DMS114 treated with DMSO at 0.1 percent for 48 hours (cell line): ENCODE measurements around the gene RASSF6.
A peak's percentile ranks its signal among the peaks of the same experiment; 100 is the strongest.
"Not testable (repeated sequence)": the region's sequence is repeated elsewhere in the genome, so short reads cannot be mapped to it uniquely, and the experiment has no call there.

Experiments used
- DNase-seq: peaks from one replicate; lab custom pipeline; 2025; ENCODE audit not compliant: unreplicated experiment; lab: John Stamatoyannopoulos, UW

RASSF6 gene, protein sequence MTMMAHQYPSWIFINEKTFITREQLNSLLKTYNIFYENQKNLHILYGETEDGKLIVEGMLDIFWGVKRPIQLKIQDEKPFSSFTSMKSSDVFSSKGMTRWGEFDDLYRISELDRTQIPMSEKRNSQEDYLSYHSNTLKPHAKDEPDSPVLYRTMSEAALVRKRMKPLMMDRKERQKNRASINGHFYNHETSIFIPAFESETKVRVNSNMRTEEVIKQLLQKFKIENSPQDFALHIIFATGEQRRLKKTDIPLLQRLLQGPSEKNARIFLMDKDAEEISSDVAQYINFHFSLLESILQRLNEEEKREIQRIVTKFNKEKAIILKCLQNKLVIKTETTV

GRCh38 chr4:73620115-73620792 lies at the start of gene RASSF6:
RASSF6 (minus strand) TSS chr4:73620436; CDS start chr4:73611795, 8,641 bp downstream.
- DNase-seq, result no peak

DNA sequence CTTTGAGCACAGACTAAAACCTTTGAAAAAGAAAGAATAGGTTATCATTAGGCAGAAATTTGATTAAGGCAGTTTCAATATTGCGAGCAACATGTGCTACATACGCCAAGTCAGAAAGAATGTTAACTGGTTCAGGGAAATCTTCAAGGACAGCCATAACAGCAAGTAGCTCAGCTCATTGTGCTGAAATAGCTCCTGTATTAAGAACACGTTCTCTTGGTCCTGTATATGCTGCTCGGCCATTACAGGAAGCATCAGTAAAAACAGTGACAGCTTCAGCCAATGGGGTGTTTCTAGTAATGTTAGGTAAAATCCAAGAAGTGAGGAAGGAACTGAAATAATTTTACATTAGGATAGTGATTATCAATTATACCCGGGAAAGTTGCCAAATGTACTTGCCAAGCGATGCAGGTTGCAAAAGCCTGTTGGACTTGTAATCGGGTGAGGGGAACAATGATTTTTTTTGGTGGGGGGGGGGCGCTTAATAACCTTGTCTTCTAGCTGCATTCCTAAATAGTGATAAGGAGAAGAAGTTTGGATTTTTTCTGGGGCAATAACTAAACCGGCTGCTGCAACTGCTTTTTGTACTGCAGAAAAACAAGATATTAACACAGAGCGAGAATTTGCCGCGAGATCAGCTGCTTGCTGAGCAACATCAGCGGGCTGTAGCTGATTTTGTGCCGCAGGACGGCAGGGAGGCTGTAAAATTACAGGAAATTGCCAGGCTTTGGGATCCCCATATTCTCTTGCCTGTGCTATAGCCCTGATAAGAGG lies 49.4 kb upstream of the RASSF6 start:
- DNase-seq, result no peak

GRCh38 chr4:73668782-73669201 lies 48.6 kb upstream of the RASSF6 start:
- DNase-seq, result no peak

DNA sequence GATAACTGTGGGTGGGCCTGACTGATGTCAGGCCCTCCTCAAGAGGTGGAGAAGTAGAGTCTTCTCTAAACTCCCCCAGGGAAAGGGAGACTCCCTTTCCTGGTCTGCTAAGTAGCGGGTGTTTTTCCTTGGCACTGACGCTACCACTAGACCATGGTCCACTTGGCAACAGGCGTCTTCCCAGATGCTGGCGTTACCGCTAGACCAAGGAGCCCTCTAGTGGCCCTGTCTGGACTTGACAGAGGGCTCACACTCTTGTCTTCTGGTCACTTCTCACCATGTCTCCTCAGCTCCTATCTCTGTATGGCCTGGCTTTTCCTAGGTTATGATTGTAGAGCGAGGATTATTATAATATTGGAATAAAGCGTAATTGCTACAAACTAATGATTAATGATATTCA lies 45.7 kb upstream of the RASSF6 start:
- not testable (repeated sequence) for DNase-seq

DNA sequence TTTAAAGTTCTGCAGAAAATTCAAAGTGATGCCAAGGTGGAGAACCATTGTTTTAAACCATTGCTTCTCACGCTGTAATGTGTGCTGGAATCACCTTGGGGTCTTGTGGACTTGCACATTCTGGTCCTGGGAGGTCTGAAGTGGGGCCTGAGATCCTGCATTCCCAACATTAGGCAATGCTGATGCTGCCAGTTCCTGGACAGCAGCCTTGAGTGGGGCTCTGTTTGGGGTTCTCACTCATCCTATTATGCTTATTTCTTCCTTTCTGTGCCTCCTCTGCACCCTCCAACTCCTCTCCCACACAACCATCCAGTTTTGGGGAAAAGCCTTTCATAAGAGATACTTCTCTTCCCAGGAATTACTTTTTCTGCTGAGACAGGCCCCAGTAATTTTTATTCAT lies 44.2 kb upstream of the RASSF6 start:
- no peak for DNase-seq

GRCh38 chr4:73663576-73663975 lies 43.3 kb upstream of the RASSF6 start:
- no peak for DNase-seq

DNA sequence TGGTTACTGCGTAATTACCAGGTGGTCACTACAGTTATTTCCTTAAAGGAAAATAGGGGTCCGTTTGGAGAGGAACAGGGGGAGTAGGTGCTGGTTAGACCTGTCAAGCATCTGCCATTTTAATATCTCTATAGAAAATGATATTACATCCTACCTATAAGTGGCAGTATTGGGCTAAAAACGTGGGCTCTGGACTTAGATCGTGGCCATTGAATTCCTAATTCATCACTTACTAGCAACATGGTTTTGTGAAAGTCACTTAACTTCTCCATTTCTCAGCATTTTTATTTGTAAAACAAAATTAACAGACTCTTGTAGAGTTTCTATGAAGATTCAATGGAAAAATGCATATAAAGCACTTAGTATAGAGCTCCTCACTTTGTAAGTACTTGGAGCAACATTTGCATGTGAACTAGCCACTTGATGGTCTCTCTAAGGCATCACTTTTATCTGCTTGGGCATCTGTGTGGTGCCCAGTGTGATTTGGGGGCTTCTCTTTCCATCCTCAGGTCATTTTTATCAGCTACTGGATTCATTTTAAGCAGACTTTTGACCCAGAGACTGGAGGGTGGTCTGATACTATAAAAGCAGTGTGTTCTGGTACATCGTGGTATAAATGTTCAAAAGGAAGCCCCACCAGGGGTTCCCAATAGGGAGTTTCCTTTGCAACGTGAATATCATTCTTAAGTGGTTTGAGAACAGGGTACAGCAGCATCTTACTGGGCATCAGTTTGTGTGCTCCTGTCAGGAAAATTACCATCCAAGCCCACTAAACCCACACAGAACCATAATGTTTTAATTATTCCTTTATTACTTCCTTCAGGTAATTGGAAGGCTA lies 42.7 kb upstream of the RASSF6 start:
- no peak for DNase-seq

DNA sequence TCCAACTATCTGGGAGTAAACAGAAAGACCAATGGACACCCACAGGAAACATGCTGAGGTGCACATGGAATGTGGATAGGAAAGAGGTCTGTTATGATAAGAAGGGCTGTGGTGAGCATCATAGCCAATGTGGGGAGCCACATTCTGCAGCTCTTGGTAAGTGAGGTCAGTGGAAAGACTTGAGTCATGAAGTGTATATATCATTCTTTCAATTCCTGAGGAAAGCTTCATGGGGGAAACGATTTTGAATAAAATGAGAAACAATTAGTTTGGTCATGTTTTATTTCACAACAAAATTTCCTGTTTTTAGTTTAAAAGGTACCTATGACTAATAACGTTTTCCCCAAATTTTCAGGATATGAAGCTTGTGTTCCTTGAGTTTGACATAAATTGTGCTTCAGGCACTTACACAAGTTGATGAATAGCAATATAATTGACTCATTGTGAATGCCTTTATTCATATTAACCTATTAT lies 41.4 kb upstream of the RASSF6 start:
- no peak for DNase-seq

GRCh38 chr4:73660808-73661207 lies 40.6 kb upstream of the RASSF6 start:
- DNase-seq, result no peak

DNA sequence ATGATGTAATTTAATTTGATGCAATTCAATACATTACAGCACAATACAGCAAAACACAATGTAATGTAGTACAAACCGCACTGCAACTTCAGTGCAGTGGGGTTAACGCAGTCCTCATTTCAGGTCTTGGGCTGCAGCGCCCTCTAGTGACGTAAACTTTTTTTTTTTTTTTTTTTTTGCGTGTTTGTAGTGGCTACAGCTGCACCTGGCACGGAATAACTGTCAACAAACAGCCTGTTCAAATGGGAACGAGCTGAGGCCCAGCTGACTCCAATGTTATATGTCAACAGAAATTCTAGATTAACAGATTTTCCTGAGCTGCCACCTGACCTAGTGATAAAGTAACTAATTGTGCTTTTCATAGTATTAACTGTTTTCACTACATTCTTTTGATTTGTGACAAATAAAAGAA lies 33.5 kb upstream of the RASSF6 start:
- DNase-seq, result peak; percentile 2

DNA sequence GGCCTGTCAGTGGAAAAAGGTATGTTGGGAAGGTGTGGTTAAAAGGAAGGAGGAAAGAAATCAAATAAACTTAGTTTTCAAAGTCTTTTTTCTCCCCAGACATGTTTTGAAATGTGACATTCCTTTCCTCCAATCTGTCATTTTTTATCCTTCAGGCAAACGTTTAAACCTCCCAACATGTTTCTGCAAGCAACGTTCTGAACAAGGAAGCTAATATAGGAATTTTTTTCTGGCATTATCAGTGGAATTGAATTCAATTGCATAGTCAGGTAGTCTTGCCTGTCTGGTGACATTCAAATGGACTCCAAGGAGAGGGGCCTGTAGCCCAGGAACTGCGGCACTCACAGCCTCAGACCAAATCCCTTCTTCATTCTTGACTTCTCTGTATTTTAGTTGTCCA lies 30.0 kb upstream of the RASSF6 start:
- DNase-seq, result no peak

DNA sequence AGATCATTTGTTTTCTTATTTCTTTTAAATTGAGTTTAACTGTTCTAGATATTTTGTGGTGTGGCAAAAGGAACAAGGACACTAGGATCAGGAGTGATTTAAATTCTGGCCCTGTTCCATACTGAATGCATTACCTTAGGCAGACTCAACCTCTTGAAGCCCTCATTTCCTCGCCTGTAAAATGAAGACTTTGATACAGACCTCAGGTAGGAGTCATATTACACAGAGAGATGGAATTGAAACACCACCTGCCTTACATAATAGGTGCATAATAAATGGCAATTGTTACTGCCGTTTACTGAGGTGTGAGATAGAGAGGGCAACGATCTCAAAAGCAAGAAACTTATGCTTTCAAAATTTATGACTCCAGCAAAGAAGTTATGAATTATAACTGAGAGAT lies 28.2 kb upstream of the RASSF6 start:
- DNase-seq, result no peak

DNA sequence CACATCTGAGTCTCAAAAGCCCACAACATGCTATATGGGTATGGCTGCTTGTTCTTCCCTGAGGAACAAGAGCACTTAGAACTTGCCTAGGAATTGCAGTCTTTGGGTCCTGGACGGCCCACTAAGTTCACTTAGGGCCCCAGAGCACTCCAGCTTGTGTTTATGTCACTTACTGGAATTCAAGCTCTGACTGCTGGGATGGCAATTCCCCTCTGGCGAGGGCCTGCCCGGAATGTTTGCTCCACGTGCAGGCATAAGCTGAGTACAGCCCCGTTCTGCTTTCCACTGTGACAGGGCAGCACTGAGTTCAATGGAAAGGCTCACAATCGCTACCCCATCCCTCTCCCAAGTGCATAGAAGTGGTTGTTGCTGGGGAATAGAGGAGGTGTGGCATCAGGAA lies 25.9 kb upstream of the RASSF6 start:
- no peak for DNase-seq

DNA sequence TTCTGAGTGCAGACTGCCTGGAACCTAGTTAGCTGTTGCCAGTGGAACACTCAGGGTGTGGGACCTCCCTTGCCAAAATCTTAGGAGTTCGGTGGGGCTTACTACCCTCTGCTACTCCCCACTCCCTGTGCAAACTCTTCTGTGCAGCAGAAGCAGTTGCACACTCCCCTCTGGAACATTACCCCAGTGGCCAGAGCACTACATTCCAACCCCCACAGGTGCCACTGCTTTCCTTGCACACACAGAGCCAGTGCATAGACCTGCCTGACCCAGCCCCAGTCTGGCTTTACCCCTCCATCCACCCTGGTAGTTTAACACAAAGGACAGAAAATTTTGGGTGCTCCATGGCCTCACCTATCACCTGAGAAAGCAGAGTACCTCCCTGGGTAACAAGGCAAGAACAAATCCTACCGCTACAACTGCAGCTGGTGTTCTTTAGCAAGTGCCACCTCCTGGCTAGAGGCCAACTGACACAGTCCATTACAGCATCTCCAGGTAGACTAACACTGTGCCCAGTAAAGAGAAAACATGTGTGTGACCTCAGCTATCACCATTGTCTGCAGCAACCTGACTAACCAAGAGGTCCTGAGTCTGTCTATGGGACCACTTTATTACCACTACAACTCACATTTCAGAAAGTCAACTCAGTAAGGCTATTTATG lies 11.5 kb upstream of the RASSF6 start:
- no peak for DNase-seq

DNA sequence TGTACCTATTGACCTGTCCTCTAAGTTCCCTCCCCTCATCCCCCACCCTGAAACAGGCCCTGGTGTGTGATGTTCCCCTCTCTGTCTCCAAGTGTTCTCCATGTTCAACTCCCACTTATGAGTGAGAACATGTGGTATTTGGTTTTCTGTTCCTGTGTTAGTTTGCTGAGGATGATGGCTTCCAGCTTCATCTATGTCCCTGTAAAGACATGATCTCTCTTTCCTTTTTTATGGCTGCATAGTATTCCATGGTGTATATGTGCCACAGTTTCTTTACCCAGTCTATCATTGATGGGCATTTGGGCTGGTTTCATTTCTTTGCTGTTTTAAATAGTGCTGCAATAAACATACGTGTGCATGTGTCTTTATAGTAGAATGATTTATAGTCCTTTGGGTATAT lies 8.6 kb upstream of the RASSF6 start:
- not testable (repeated sequence) for DNase-seq

DNA sequence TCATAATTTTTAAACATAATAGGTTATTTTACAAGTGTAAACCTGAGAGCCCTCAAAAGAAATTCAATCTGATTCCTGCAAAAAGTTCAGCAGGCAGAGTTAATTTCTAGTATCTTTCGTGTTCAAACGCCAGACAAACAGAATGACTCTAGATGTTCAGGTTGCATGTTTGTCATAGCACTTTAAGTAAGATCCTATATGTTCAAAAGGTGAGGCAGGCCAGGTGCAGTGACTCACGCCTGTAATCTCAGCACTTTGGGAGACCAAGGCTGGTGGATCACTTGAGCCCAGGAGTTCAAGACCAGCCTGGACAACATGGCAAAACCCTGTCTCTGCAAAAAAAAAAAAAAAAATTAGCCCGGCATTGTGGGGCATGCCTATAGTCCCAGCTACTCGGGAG lies 1.1 kb upstream of the RASSF6 start:
- DNase-seq, result no peak

DNA sequence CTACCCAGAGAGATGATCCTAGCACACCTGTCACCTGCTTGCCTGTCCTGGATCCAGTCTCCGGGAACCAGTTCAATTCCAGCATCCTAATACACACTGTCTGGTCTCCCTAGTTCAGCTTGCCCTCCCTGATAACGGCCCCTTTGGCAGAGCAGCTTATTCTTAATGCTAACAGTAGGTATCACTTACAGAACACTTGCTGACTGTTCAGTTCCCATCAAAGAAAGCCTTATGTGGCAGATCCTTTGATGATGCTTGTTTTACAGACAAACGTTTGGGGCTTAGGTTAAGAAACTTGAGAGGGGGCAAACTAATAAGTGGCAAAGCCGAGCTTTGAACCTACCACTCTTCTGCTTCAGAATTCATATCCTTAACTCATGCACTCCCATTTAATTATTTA lies 890 bp downstream of the RASSF6 start:
- no peak for DNase-seq

GRCh38 chr4:73617256-73617655 lies 3.0 kb downstream of the RASSF6 start:
- DNase-seq, result no peak

DNA sequence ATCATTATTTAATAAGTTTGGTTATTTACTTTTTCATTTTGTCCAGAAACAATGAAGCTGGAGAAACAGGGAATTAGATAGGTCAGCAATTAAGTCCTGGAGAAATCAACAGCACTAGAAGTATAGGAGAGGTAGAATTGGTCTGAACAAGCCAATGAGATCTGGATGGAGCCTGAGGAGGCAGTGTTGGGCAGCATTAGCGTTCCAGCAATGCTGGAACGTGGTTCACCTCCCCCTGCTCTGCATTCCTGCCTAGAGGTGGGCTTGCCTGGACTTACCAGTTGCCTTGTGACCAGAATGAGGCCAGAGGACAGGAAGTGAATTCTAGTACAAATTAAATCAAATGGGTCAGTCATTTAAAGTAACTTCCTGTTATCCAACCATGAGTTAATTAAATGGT lies 4.6 kb downstream of the RASSF6 start:
- no peak for DNase-seq

GRCh38 chr4:73614311-73614867 lies 5.8 kb downstream of the RASSF6 start:
- DNase-seq, result no peak
